ENCODE measurements around the gene GDF11. TPM values are rescaled to one million over a fixed set of nuclear protein-coding genes. Genes with fewer than 3 reads are reported as not detected.

Gene GDF11
- total RNA-seq (1 to 10 TPM; 4.4 to 6.6 TPM), total RNA-seq (6.2 to 45.7 (median 20.7) reads per million in 172 experiments)
- polyA plus RNA-seq (2013, experiment 1 of 2) = 9.4 TPM
- polyA plus RNA-seq (2013, experiment 2 of 2) = 11.1 TPM

GRCh38 chr12:55742719-55743405 is at the start of gene GDF11:
Gene GDF11, plus strand, starts transcription at chr12:55743122. Its CDS starts 195 bp downstream, at chr12:55743317.
- H3K4me3 ChIP-seq (ENCODE audit: low read length) = peak within 1 kb of the TSS; percentile 89
- peak within 1 kb of the TSS; percentile 85 for H3K27ac Mint-ChIP-seq
- H3K4me1 ChIP-seq (ENCODE audit: insufficient read depth, low read length) = peaks cover 43% of the 10 kb centered on the region
- no peaks in the 10 kb centered on the region for H3K9me3 Mint-ChIP-seq
- H3K27ac ChIP-seq (ENCODE audit: low read depth in 1 of 2, low read length in 2 of 2) = peak within 1 kb of the TSS; percentile 38 to 57
- no peaks in the 10 kb centered on the region for H3K36me3 ChIP-seq (ENCODE audit: insufficient read depth, low read length)
- peaks cover 55% of the 10 kb centered on the region for H3K4me1 Mint-ChIP-seq (ENCODE audit: low read depth)
- H3K27me3 Mint-ChIP-seq = no peaks in the 10 kb centered on the region
- no peaks in the 10 kb centered on the region for H3K9me3 ChIP-seq (ENCODE audit: control insufficient read depth in 1 of 2, insufficient read depth in 1 of 2, low read length in 2 of 2)
- peak; percentile 65 for ATAC-seq (ENCODE audit: poor library complexity)
- intact Hi-C loops (cut with DNase I, micrococcal nuclease) = loop anchor here in 1 of 2 experiments (2.0 to 10.0 kb wide), 7 partner anchors 54 to 722 kb away; partner anchors contain the start of genes ESYT1, ORMDL2, RPS26 and SARNP
- H3K27me3 ChIP-seq (ENCODE audit: control insufficient read depth in 1 of 2, insufficient read depth in 2 of 2, low read length in 2 of 2) = no peaks in the 10 kb centered on the region
- CTCF ChIA-PET = interaction anchor here (1.0 to 1.5 kb wide), 3 partner anchors 18 to 198 kb away, joined by 3 to 8 read pairs (median 6); partner anchors contain the start of genes ORMDL2 and SARNP
- POLR2A ChIA-PET = interaction anchor here (0.7 to 3.9 kb wide), 13 partner anchors 12 to 447 kb away, joined by 3 to 31 read pairs (median 4); partner anchors contain the start of genes DNAJC14, ORMDL2, SARNP and SMARCC2
- DNase-seq = peak; percentile 44 to 87 (median 68)
- peak within 1 kb of the TSS; percentile 95 for H3K4me3 Mint-ChIP-seq
- no peak for TF ChIP-seq CTCF (IDR thresholded peaks at IDR 0.05)
- H3K36me3 Mint-ChIP-seq (ENCODE audit: low read depth) = peaks cover 1% of the 10 kb centered on the region

GRCh38 chr12:55693323-55694187 is 49.4 kb upstream of the GDF11 start:
- Mint-ChIP-seq H3K27ac (no peak overlapping the region), H3K9me3 (no peaks in the 10 kb centered on the region), H3K4me1 (ENCODE audit: low read depth) (no peaks in the 10 kb centered on the region), H3K36me3 (ENCODE audit: low read depth) (no peaks in the 10 kb centered on the region), H3K4me3 (no peak overlapping the region), H3K27me3 (no peaks in the 10 kb centered on the region)
- no peak overlapping the region for H3K27ac ChIP-seq (ENCODE audit: low read depth in 1 of 2, low read length in 2 of 2)
- H3K27me3 ChIP-seq (ENCODE audit: control insufficient read depth in 1 of 2, insufficient read depth in 2 of 2, low read length in 2 of 2) = peaks cover 0 to 3% of the 10 kb centered on the region in 2 experiments
- ChIA-PET POLR2A (no interaction called here), CTCF (no interaction called here)
- ATAC-seq (ENCODE audit: poor library complexity) (no peak), DNase-seq (no peak)
- H3K36me3 ChIP-seq (ENCODE audit: insufficient read depth, low read length) = no peaks in the 10 kb centered on the region
- no peaks in the 10 kb centered on the region for H3K4me1 ChIP-seq (ENCODE audit: insufficient read depth, low read length)
- intact Hi-C loops (cut with DNase I, micrococcal nuclease) = no loop called here
- no peak for TF ChIP-seq CTCF (IDR thresholded peaks at IDR 0.05)
- no peaks in the 10 kb centered on the region for H3K9me3 ChIP-seq (ENCODE audit: control insufficient read depth in 1 of 2, insufficient read depth in 1 of 2, low read length in 2 of 2)
- H3K4me3 ChIP-seq (ENCODE audit: low read length) = no peak overlapping the region

GRCh38 chr12:55694188-55694515 is 48.8 kb upstream of the GDF11 start:
- H3K4me1 Mint-ChIP-seq (ENCODE audit: low read depth) = no peaks in the 10 kb centered on the region
- peak in 1 of 14 experiments; percentile 9 for DNase-seq
- Histone ChIP-seq H3K36me3 (ENCODE audit: insufficient read depth, low read length) (no peaks in the 10 kb centered on the region), H3K4me3 (ENCODE audit: low read length) (no peak overlapping the region), H3K9me3 (ENCODE audit: control insufficient read depth in 1 of 2, insufficient read depth in 1 of 2, low read length in 2 of 2) (no peaks in the 10 kb centered on the region), H3K27ac (ENCODE audit: low read depth in 1 of 2, low read length in 2 of 2) (no peak overlapping the region), H3K27me3 (ENCODE audit: control insufficient read depth in 1 of 2, insufficient read depth in 2 of 2, low read length in 2 of 2) (peaks cover 0 to 3% of the 10 kb centered on the region in 2 experiments), H3K4me1 (ENCODE audit: insufficient read depth, low read length) (no peaks in the 10 kb centered on the region)
- POLR2A ChIA-PET = no interaction called here
- no peaks in the 10 kb centered on the region for H3K27me3 Mint-ChIP-seq
- TF ChIP-seq CTCF (IDR thresholded peaks at IDR 0.05) = no peak
- H3K36me3 Mint-ChIP-seq (ENCODE audit: low read depth) = no peaks in the 10 kb centered on the region
- H3K27ac Mint-ChIP-seq = no peak overlapping the region
- CTCF ChIA-PET = no interaction called here
- no peak for ATAC-seq (ENCODE audit: poor library complexity)
- no peaks in the 10 kb centered on the region for H3K9me3 Mint-ChIP-seq
- intact Hi-C loops (cut with DNase I, micrococcal nuclease) = no loop called here
- no peak overlapping the region for H3K4me3 Mint-ChIP-seq

All from CD4-positive, alpha-beta T cell (primary cell).